ENCODE data around the gene USP12. TPM values are rescaled to one million over a fixed set of nuclear protein-coding genes. Genes with fewer than 3 reads are reported as not detected.

Gene USP12
- polyA plus RNA-seq, 3 donors: 12.8 to 23.4 (median 14.5) TPM

- Histone ChIP-seq H3K9me3 (replicated peaks in 1 of 2; ENCODE audit: control insufficient read depth in 1 of 2, insufficient read depth in 1 of 2, low read length in 2 of 2) (no peaks in the 10 kb centered on the region), H3K27me3 (ENCODE audit: control insufficient read depth in 2 of 2, insufficient read depth in 2 of 2, low read length in 2 of 2) (no peaks in the 10 kb centered on the region), H2AFZ (ENCODE audit: insufficient read depth, low read depth, low read length, poor library complexity, severe bottlenecking) (no peak overlapping the region), H3K79me2 (ENCODE audit: insufficient read depth, low read length) (no peaks in the 10 kb centered on the region), H3K4me1 (ENCODE audit: control insufficient read depth in 1 of 2, insufficient read depth in 2 of 2, low read length in 2 of 2) (no peaks in the 10 kb centered on the region), H3K36me3 (replicated peaks in 1 of 2; ENCODE audit: control insufficient read depth in 1 of 2, insufficient read depth in 2 of 2, low read length in 2 of 2) (no peaks in the 10 kb centered on the region), H3K4me3 (replicated peaks in 1 of 3; ENCODE audit: low read depth in 2 of 3, low read length in 3 of 3) (no peak overlapping the region), H4K20me1 (ENCODE audit: insufficient read depth, low read length) (no peaks in the 10 kb centered on the region), H3K4me2 (replicated peaks; ENCODE audit: extremely low read depth, low read length, poor library complexity, severe bottlenecking) (no peak overlapping the region), H3K27ac (ENCODE audit: low read depth in 1 of 2, low read length in 2 of 2) (no peak overlapping the region), H3K9ac (ENCODE audit: insufficient read depth, low read length, poor library complexity, severe bottlenecking) (no peak overlapping the region)
- intact Hi-C loops (cut with micrococcal nuclease): no loop called here
- 80% methylated on average over 1 of the region's 5 CpGs for WGBS (ENCODE audit: insufficient coverage)
- DNase-seq: no peak
- TF ChIP-seq, protein P1, sequence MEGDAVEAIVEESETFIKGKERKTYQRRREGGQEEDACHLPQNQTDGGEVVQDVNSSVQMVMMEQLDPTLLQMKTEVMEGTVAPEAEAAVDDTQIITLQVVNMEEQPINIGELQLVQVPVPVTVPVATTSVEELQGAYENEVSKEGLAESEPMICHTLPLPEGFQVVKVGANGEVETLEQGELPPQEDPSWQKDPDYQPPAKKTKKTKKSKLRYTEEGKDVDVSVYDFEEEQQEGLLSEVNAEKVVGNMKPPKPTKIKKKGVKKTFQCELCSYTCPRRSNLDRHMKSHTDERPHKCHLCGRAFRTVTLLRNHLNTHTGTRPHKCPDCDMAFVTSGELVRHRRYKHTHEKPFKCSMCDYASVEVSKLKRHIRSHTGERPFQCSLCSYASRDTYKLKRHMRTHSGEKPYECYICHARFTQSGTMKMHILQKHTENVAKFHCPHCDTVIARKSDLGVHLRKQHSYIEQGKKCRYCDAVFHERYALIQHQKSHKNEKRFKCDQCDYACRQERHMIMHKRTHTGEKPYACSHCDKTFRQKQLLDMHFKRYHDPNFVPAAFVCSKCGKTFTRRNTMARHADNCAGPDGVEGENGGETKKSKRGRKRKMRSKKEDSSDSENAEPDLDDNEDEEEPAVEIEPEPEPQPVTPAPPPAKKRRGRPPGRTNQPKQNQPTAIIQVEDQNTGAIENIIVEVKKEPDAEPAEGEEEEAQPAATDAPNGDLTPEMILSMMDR (IDR thresholded peaks at IDR 0.05): no peak
- peaks cover 5% of the 10 kb centered on the region for H3K4me1 Mint-ChIP-seq
- no peaks in the 10 kb centered on the region for H3K36me3 Mint-ChIP-seq
- H3K27me3 Mint-ChIP-seq (ENCODE audit: low read depth in 3 of 3): peaks cover 4 to 6% (median 4%) of the 10 kb centered on the region in 3 donors
- H3K27ac Mint-ChIP-seq: peak overlapping the region in 1 of 7 donors; percentile 68
- H3K4me3 Mint-ChIP-seq: no peak overlapping the region
- H3K9me3 Mint-ChIP-seq: peaks cover 0 to 2% (median 0%) of the 10 kb centered on the region in 7 donors
Observed at GRCh38 chr13:27186295-27186694, 14.7 kb upstream of the USP12 start.

DNA sequence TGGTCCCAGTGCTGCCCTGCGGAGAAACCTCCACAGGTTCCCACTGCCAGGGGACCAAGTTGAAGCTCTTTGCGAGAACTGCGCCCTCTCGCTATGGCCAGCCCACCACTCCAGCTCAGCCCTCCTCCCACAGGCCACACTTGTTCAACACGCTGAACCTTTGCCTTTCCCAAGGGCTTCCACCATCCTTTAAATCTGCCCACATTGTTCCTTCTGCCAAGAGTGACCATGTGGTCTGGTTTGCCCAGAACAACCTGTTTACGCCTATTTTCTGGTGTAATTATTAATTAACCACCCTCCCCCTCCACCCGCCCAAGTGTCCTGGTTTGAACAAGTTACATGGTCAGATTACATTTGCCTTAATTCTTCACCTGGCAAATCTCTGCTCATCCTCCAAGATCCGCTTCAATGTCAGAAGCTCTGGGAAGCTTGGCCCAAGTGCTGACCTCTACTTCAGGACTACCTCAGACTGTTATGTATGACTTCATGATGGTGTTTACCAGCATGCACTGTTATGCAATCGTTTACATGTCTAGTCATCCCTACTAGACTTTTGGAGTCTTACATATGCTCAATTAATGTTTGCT lies 12.0 kb upstream of the USP12 start:
- H3K27ac ChIP-seq (ENCODE audit: low read depth in 1 of 2, low read length in 2 of 2): no peak overlapping the region
- H3K27me3 ChIP-seq (ENCODE audit: control insufficient read depth in 2 of 2, insufficient read depth in 2 of 2, low read length in 2 of 2): no peaks in the 10 kb centered on the region
- peak in 1 of 3 donors; percentile 15 for DNase-seq
- H3K9ac ChIP-seq (ENCODE audit: insufficient read depth, low read length, poor library complexity, severe bottlenecking): no peak overlapping the region
- Mint-ChIP-seq H3K27ac (no peak overlapping the region), H3K27me3 (ENCODE audit: low read depth in 3 of 3) (peaks cover 4 to 6% (median 4%) of the 10 kb centered on the region in 3 donors), H3K36me3 (no peaks in the 10 kb centered on the region), H3K9me3 (peaks cover 0 to 2% (median 0%) of the 10 kb centered on the region in 7 donors), H3K4me1 (peaks cover 5% of the 10 kb centered on the region), H3K4me3 (peak overlapping the region in 1 of 2 donors; percentile 21)
- WGBS (ENCODE audit: insufficient coverage): 87% methylated on average over 6 of the region's 9 CpGs
- no peaks in the 10 kb centered on the region for H4K20me1 ChIP-seq (ENCODE audit: insufficient read depth, low read length)
- no peaks in the 10 kb centered on the region for H3K9me3 ChIP-seq (replicated peaks in 1 of 2; ENCODE audit: control insufficient read depth in 1 of 2, insufficient read depth in 1 of 2, low read length in 2 of 2)
- no peaks in the 10 kb centered on the region for H3K36me3 ChIP-seq (replicated peaks in 1 of 2; ENCODE audit: control insufficient read depth in 1 of 2, insufficient read depth in 2 of 2, low read length in 2 of 2)
- no peak overlapping the region for H3K4me2 ChIP-seq (replicated peaks; ENCODE audit: extremely low read depth, low read length, poor library complexity, severe bottlenecking)
- no peaks in the 10 kb centered on the region for H3K4me1 ChIP-seq (ENCODE audit: control insufficient read depth in 1 of 2, insufficient read depth in 2 of 2, low read length in 2 of 2)
- TF ChIP-seq, protein P1 (IDR thresholded peaks at IDR 0.05): no peak
- no peak overlapping the region for H3K4me3 ChIP-seq (replicated peaks in 1 of 3; ENCODE audit: low read depth in 2 of 3, low read length in 3 of 3)
- H2AFZ ChIP-seq (ENCODE audit: insufficient read depth, low read depth, low read length, poor library complexity, severe bottlenecking): no peak overlapping the region
- H3K79me2 ChIP-seq (ENCODE audit: insufficient read depth, low read length): no peaks in the 10 kb centered on the region
- intact Hi-C loops (cut with micrococcal nuclease): no loop called here

Data from CD14-positive monocyte (primary cell).